Measurements from ENCODE around the gene ATP5MG.

DNA sequence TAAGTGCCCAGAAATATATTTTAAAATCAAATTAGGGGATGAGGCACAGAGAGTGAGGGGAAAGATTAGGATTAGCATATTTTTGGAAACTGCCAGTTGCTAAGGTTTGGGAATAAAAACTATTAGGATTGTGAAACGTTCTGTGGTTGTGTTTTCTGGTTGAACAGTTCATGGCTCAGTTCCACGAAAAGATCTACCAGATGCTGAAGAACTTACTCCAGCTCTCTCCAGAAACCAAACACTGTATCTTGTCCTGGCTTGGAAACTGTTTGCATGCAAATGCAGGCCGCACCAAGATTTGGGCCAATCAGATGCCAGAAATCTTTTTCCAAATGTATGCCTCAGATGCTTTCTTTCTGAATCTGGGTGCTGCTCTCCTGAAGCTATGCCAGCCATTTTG is 26.7 kb upstream of the ATP5MG start:
- TF ChIP-seq, protein P1, sequence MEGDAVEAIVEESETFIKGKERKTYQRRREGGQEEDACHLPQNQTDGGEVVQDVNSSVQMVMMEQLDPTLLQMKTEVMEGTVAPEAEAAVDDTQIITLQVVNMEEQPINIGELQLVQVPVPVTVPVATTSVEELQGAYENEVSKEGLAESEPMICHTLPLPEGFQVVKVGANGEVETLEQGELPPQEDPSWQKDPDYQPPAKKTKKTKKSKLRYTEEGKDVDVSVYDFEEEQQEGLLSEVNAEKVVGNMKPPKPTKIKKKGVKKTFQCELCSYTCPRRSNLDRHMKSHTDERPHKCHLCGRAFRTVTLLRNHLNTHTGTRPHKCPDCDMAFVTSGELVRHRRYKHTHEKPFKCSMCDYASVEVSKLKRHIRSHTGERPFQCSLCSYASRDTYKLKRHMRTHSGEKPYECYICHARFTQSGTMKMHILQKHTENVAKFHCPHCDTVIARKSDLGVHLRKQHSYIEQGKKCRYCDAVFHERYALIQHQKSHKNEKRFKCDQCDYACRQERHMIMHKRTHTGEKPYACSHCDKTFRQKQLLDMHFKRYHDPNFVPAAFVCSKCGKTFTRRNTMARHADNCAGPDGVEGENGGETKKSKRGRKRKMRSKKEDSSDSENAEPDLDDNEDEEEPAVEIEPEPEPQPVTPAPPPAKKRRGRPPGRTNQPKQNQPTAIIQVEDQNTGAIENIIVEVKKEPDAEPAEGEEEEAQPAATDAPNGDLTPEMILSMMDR (IDR thresholded peaks at IDR 0.05; ENCODE audit: insufficient read depth, low read depth, low read length), result no peak
- no peak for TF ChIP-seq EZH2 (IDR thresholded peaks at IDR 0.05; ENCODE audit: insufficient read depth, low read length)
